Loucy (cell line): ENCODE results near the gene ME3.

ENCODE experiments used
- H2AFZ ChIP-seq: fragments of 200-600 bp; sonication (generic); 2 replicates; pipeline ENCODE4 v1.6.0; 2016; ENCODE audit warnings: antibody characterized with exemption, mild to moderate bottlenecking, low read length, moderate library complexity
- H3F3A ChIP-seq: fragments of 200-600 bp; 2 replicates; pipeline ENCODE4 v1.6.0; 2016; ENCODE audit warnings: antibody characterized with exemption, low read depth, mild to moderate bottlenecking
- H3K27me3 ChIP-seq: fragments of 200-600 bp; sonication (generic); 2 replicates; pipeline ENCODE4 v1.6.1; 2014; ENCODE audit warnings: low read length, mild to moderate bottlenecking; ENCODE audit not compliant: insufficient read depth, poor library complexity, severe bottlenecking
- H3K36me3 ChIP-seq: fragments of 200-600 bp; sonication (generic); 2 replicates; pipeline ENCODE4 v1.6.1; 2016; ENCODE audit warnings: low read length; ENCODE audit not compliant: insufficient read depth
- H3K4me1 ChIP-seq: fragments of 200-600 bp; sonication (generic); 2 replicates; pipeline ENCODE4 v1.5.1; 2014; ENCODE audit warnings: low read length, mild to moderate bottlenecking; ENCODE audit not compliant: insufficient read depth, poor library complexity, severe bottlenecking
- H3K4me2 ChIP-seq: fragments of 200-600 bp; sonication (generic); 2 replicates; pipeline ENCODE4 v1.6.0; 2014; ENCODE audit warnings: antibody characterized with exemption, low read length, low read depth, mild to moderate bottlenecking; ENCODE audit not compliant: poor library complexity, severe bottlenecking
- H3K4me3 ChIP-seq: fragments of 200-600 bp; sonication (generic); 2 replicates; pipeline ENCODE4 v1.5.1; 2014; ENCODE audit warnings: low read length, mild to moderate bottlenecking, mixed read lengths; ENCODE audit not compliant: poor library complexity, severe bottlenecking
- H3K79me2 ChIP-seq: fragments of 200-600 bp; sonication (generic); 2 replicates; pipeline ENCODE4 v1.6.1; 2014; ENCODE audit warnings: low read length; ENCODE audit not compliant: insufficient read depth
- H3K9ac ChIP-seq: fragments of 200-600 bp; sonication (generic); 2 replicates; pipeline ENCODE4 v1.6.0; 2014; ENCODE audit warnings: mild to moderate bottlenecking, low read depth, low read length, moderate library complexity; ENCODE audit not compliant: poor library complexity, severe bottlenecking
- H3K9me2 ChIP-seq: fragments of 200-600 bp; sonication (generic); replicated peaks from 2 replicates; pipeline ENCODE4 v1.6.1; 2016; ENCODE audit warnings: low read depth, low read length, mixed read lengths
- H3K9me3 ChIP-seq: fragments of 200-600 bp; sonication (generic); 2 replicates; pipeline ENCODE4 v1.6.1; 2014; ENCODE audit warnings: mild to moderate bottlenecking, antibody characterized with exemption, low read length, low read depth; ENCODE audit not compliant: insufficient read depth
- H4K20me1 ChIP-seq: fragments of 200-600 bp; sonication (generic); 2 replicates; pipeline ENCODE4 v1.6.0; 2014; ENCODE audit warnings: antibody characterized with exemption, low read length, mild to moderate bottlenecking; ENCODE audit not compliant: insufficient read depth, poor library complexity, severe bottlenecking
- EZH2phosphoT487 ChIP-seq: fragments of 200-600 bp; IDR thresholded peaks from 2 replicates; pipeline ENCODE4 v1.6.1; 2018; ENCODE audit warnings: antibody characterized with exemption, mild to moderate bottlenecking, moderate library complexity, borderline replicate concordance
- TF ChIP-seq, protein P1 (sequence below): fragments of 200-600 bp; sonication (generic); conservative IDR thresholded peaks from 2 replicates; pipeline ENCODE4 v1.5.1; 2014; ENCODE audit warnings: mild to moderate bottlenecking, antibody characterized with exemption, low read length

The ME3 gene

DNA sequence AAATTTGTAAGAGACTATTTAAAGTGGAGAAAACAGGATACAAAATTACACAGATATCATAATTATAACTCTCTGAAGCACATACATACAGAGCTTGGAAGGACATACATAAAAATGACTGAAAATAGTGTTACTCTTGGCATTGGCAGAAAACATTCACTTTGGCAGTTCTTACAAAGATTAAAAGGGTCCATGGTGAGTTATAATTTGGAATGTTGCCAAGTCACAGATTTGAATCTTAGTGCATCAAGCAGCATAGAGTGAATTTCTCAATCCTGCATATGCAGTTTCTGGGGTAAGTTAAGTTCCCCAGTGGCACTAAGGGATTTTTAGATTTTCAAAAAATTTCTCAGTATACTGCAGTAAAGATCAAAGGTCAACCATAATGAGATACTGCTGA lies 181.8 kb downstream of the ME3 start:
- H2AFZ ChIP-seq, result no peak overlapping the region
- H3K79me2 ChIP-seq, result no peaks in the 10 kb centered on the region
- H3K27me3 ChIP-seq, result no peaks in the 10 kb centered on the region
- H3K4me3 ChIP-seq, result no peak overlapping the region
- H3K4me1 ChIP-seq, result peaks cover 46% of the 10 kb centered on the region
- no peaks in the 10 kb centered on the region for H3K36me3 ChIP-seq
- H4K20me1 ChIP-seq, result no peaks in the 10 kb centered on the region
- no peaks in the 10 kb centered on the region for H3K9me2 ChIP-seq
- H3K9me3 ChIP-seq, result no peaks in the 10 kb centered on the region
- no peak for TF ChIP-seq EZH2phosphoT487
- H3F3A ChIP-seq, result no peaks in the 10 kb centered on the region
- H3K9ac ChIP-seq, result no peak overlapping the region
- no peak overlapping the region for H3K4me2 ChIP-seq

GRCh38 chr11:86489442-86489841 lies 183.0 kb downstream of the ME3 start:
- Histone ChIP-seq H3K4me3 (no peak overlapping the region), H3K9me2 (no peaks in the 10 kb centered on the region), H3K36me3 (no peaks in the 10 kb centered on the region), H3K79me2 (no peaks in the 10 kb centered on the region), H3K27me3 (no peaks in the 10 kb centered on the region), H3K9me3 (no peaks in the 10 kb centered on the region), H4K20me1 (no peaks in the 10 kb centered on the region), H3K4me2 (no peak overlapping the region), H3K4me1 (peaks cover 48% of the 10 kb centered on the region), H2AFZ (no peak overlapping the region), H3K9ac (no peak overlapping the region), H3F3A (no peaks in the 10 kb centered on the region)
- TF ChIP-seq EZH2phosphoT487, result no peak
- TF ChIP-seq, protein P1, sequence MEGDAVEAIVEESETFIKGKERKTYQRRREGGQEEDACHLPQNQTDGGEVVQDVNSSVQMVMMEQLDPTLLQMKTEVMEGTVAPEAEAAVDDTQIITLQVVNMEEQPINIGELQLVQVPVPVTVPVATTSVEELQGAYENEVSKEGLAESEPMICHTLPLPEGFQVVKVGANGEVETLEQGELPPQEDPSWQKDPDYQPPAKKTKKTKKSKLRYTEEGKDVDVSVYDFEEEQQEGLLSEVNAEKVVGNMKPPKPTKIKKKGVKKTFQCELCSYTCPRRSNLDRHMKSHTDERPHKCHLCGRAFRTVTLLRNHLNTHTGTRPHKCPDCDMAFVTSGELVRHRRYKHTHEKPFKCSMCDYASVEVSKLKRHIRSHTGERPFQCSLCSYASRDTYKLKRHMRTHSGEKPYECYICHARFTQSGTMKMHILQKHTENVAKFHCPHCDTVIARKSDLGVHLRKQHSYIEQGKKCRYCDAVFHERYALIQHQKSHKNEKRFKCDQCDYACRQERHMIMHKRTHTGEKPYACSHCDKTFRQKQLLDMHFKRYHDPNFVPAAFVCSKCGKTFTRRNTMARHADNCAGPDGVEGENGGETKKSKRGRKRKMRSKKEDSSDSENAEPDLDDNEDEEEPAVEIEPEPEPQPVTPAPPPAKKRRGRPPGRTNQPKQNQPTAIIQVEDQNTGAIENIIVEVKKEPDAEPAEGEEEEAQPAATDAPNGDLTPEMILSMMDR, result no peak

DNA sequence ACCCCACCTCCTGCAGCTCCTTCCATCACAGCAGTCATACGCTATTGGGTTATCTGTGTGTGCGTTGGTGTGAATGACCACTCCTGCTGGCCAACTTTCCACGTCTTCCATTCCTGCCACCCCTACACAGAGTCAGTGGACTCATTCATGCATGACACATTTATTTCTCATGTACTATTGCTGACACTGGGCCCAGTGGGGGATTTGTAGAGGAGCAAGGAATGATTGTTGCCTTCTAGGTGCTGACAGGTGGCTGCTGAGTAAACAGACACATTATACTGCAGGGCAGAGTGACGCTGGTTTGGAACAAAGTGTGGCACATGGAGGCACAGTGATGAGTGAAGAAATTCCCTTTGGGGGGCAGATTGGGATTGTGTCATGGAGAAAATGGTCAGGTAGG lies 183.9 kb downstream of the ME3 start:
- Histone ChIP-seq H3K9me2 (no peaks in the 10 kb centered on the region), H4K20me1 (no peaks in the 10 kb centered on the region), H3K4me2 (no peak overlapping the region), H3K9me3 (no peaks in the 10 kb centered on the region), H3K27me3 (no peaks in the 10 kb centered on the region), H3K4me3 (no peak overlapping the region), H3K9ac (no peak overlapping the region), H3K4me1 (peaks cover 40% of the 10 kb centered on the region), H3K36me3 (no peaks in the 10 kb centered on the region), H3K79me2 (no peaks in the 10 kb centered on the region), H3F3A (no peaks in the 10 kb centered on the region), H2AFZ (no peak overlapping the region)
- no peak for TF ChIP-seq EZH2phosphoT487
- TF ChIP-seq, protein P1, result no peak

DNA sequence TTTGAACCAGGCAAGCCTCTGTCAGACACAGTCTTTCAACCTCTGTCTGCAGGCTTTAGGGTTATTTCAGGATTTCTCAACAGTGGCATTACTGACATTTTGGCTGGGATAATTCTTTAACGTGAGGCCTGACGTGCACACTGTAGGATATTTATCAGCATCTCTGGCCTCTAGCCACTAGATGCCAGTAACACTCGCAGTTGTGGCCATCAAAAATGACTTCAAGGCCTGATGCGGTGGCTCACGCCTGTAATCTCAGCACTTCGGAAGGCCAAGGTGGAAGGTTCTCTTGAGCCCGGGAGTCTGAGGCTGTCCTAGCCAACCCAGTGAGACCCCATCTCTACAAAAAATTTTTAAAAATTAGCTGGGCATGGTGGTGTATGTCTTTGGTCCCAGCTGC lies 184.7 kb downstream of the ME3 start:
- Histone ChIP-seq H3K79me2 (no peaks in the 10 kb centered on the region), H3K4me2 (peak overlapping the region; percentile 52), H3K36me3 (no peaks in the 10 kb centered on the region), H3K9ac (no peak overlapping the region), H3F3A (no peaks in the 10 kb centered on the region), H3K9me3 (no peaks in the 10 kb centered on the region), H3K27me3 (no peaks in the 10 kb centered on the region), H3K4me3 (no peak overlapping the region), H3K9me2 (no peaks in the 10 kb centered on the region), H2AFZ (no peak overlapping the region), H3K4me1 (peaks cover 34% of the 10 kb centered on the region), H4K20me1 (no peaks in the 10 kb centered on the region)
- TF ChIP-seq, protein P1, result no peak; the same call in 1 of the 2 replicates
- TF ChIP-seq EZH2phosphoT487, result no peak
